Measurements from ENCODE around the gene BRAP.
A peak's percentile ranks its signal among the peaks of the same experiment; 100 is the strongest.
"Not testable (repeated sequence)": the region's sequence is repeated elsewhere in the genome, so short reads cannot be mapped to it uniquely, and the experiment has no call there.

BRAP gene

GRCh38 chr12:111596985-111597830 lies 88.5 kb downstream of the BRAP start:
- in situ Hi-C loops (cut with HindIII; ENCODE audit: low pct_ligation_motif_present, low pct_unique_long_range_greater_than_20kb, low sequenced_read_pairs): no loop called here
- peak; percentile 81 for DNase-seq

GRCh38 chr12:111595341-111595835 lies 90.4 kb downstream of the BRAP start:
- DNase-seq; in situ Hi-C loops (cut with HindIII; ENCODE audit: low pct_ligation_motif_present, low pct_unique_long_range_greater_than_20kb, low sequenced_read_pairs): not testable (repeated sequence)
